GM10847 (cell line): ENCODE measurements around the gene MGAT5.

ENCODE experiments used
- POLR2A ChIP-seq: IDR thresholded peaks from 2 replicates; pipeline ENCODE4 v1.6.1; 2011; ENCODE audit not compliant: insufficient read length; ENCODE audit errors: extremely low read depth

Gene MGAT5

GRCh38 chr2:134258684-134259388 is 5.0 kb downstream of the MGAT5 start:
- no peak for TF ChIP-seq POLR2A

DNA sequence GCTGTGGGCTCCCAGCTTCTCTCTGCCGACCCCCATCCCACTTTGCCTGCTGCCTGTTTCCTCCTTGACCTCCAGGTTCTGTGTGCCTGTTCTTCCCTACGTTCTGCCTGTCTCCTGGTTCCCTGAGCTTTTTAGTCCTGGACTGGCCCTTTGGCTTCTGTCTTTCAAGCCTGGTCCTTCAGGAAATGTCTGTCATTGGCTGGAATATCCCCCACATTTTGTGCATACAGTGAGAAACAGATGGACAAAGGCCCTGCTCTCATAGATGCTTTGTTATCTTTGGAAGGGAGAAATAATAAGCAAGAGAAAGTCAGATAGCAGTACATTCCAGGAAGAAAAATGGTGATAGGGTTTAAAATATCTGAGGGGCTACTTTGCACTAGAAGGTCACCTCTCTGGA is 5.7 kb downstream of the MGAT5 start:
- no peak for TF ChIP-seq POLR2A

GRCh38 chr2:134259994-134260393 is 6.1 kb downstream of the MGAT5 start:
- no peak for TF ChIP-seq POLR2A

DNA sequence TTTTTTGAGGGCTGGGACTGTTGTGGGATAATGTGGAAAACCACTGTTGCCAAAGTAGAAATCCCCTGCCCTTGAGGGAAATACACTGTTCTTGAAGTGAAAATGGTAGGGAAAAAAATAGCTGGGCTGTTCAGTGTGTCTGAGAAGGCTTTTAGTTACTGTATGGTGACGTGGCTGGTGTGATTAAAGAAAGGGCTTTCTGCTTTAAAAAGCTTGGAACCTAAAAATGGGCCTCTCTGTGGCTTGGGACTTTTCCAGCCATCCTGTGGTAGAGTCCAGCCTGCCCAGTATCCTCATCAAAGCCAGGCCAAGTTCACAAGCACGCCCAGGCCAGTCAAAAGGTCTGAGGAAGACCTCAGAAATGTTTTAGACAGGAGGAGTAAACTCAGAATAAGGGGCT is 6.8 kb downstream of the MGAT5 start:
- TF ChIP-seq POLR2A, result no peak

GRCh38 chr2:134261398-134262131 is 7.7 kb downstream of the MGAT5 start:
- no peak for TF ChIP-seq POLR2A

GRCh38 chr2:134262684-134263083 is 8.8 kb downstream of the MGAT5 start:
- no peak for TF ChIP-seq POLR2A

GRCh38 chr2:134268265-134268664 is 14.4 kb downstream of the MGAT5 start:
- TF ChIP-seq POLR2A, result no peak

- TF ChIP-seq POLR2A, result no peak
Measured at GRCh38 chr2:134269230-134269629, 15.4 kb downstream of the MGAT5 start.

DNA sequence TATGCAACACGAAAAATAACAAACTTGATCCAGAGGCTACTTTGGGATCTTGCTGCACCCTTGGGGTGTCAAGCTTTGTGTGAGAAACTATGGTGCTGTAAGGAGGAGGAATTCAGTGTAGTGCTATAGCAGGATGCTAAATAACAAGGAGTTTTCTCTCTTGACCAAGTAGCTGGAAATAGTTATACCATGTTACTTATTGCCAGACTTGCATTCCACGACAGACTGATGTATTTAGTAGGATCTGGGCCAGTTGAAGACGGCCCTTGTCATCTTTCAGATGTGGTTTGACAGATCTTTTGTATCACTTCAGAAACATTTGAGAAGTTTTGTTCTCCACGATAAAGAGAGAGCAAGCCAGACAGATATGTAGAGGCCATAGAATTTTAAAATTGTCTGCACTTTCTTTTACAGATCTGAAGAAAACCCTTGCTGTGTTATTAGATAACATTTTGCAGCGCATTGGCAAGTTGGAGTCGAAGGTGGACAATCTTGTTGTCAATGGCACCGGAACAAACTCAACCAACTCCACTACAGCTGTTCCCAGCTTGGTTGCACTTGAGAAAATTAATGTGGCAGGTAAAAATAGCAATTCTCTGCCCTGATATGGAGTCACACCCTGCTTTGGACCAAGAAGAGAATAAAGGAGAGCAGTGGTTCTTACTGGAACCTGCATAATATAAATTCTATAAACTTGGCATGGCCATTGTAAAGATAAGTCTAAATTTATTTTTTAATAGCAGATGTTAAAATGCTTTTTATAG is 16.3 kb downstream of the MGAT5 start:
- no peak for TF ChIP-seq POLR2A

GRCh38 chr2:134271758-134272157 is 17.9 kb downstream of the MGAT5 start:
- no peak for TF ChIP-seq POLR2A

DNA sequence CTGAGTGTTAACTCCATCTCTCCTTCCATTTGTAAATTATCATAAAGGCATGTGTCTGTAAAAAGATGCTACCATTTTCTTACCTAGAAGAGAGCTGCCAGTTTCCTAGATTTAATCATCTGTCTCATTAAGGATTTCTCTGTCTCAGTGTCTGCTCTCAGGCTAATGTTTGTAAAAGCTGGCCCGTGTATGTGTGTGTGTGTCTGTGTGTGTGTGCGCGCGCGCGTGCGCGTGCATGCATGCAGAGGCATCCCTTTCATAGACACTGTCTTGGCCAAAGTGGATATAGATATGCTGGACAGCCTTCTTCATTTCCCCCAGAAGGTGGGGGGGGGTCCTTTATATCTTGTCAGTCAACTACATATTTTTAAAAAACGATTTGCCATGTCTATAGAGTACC is 18.9 kb downstream of the MGAT5 start:
- no peak for TF ChIP-seq POLR2A

GRCh38 chr2:134273256-134273983 is 19.5 kb downstream of the MGAT5 start:
- TF ChIP-seq POLR2A, result no peak

DNA sequence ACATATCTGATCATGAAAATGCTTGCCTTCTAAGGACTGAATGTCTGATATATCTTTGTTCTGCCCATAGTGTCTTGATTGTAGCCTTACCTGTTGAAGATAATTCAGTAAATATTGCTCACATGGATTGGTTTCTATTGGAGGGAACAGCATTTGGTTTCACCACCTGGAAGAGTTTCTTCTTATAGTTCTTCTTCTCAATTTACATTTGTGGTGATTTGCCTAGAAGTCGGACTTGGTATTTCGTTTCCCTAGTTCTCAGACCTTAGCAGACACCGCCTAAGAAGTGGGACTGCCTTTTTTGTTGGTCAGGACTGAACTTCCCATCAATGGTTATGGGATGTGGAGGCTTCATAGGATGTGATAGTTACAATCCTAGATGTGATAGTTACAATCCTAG is 20.2 kb downstream of the MGAT5 start:
- no peak for TF ChIP-seq POLR2A

DNA sequence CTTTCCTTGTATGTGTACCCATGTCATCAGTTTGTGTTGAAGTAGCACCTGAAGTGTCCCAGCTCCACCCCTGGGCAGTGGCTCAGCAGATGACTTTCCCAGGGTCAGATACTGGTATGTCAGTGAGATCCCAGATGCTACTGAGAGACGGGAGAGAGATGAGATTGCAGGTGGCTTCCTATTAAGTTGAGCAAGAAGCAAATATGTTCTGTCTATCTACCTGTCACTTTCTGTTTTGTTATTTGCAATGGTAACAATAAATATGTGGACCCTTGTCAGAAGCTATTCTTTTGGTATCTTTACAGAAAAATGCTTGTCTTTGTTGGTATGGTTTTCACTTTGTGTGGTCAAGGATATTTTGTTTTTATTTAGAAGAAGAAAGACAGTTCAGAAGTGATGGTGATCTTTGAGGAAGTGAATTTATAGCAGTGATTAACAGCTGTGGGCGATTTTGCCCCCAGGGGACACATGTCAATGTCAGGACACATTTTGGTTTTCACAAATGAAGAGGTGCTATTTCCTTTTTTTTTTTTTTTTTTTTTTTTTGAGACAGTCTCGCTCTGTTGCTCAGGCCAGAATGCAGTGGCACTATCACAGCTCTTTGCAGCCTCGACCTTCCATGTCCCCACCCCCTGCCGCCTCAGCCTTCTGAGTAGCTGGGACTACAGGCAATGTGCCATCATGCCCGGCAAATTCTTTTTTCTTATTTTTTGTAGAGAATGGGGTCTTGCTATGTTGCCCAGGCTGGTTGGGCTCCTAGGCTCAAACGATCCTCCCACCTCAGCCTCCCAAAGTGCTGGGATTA is 21.4 kb downstream of the MGAT5 start:
- TF ChIP-seq POLR2A, result no peak
